Activated B cell treated with CpG ODN at 0.5 μM for 24 hours (primary cell): Measurements from ENCODE around the gene RASSF10. TPM values are rescaled to one million over a fixed set of nuclear protein-coding genes. Genes with fewer than 3 reads are reported as not detected.

Experiments used
- ATAC-seq: fragments of 200-7000 bp; cut with Tn5 transposase; one replicate; pipeline ENCODE4 v1.10.0; 2021; ENCODE audit warnings: low read depth, mild to moderate bottlenecking, moderate library complexity
- CTCF ChIA-PET: fragments of 350-600 bp; sonication (Branson Sonifier 250); formaldehyde crosslinking; loops from one replicate; lab custom pipeline; 2021; ENCODE audit warnings: antibody characterized with exemption; lab: Charles Lee
- POLR2A ChIA-PET: fragments of 350-600 bp; sonication (Branson Sonifier 250); formaldehyde crosslinking; loops from one replicate; lab custom pipeline; 2021; ENCODE audit warnings: antibody characterized with exemption; lab: Charles Lee
- DNase-seq: peaks from one replicate; pipeline ENCODE4 v3.0.0; 2022
- H3K27ac Mint-ChIP-seq: one replicate; pipeline ENCODE4 v1.8.0; 2020; ENCODE audit warnings: mixed read lengths
- H3K27me3 Mint-ChIP-seq: one replicate; pipeline ENCODE4 v1.8.0; 2021; ENCODE audit warnings: mixed read lengths
- H3K36me3 Mint-ChIP-seq: one replicate; pipeline ENCODE4 v1.8.0; 2021; ENCODE audit warnings: low read depth, mixed read lengths
- H3K4me1 Mint-ChIP-seq: one replicate; pipeline ENCODE4 v1.8.0; 2021; ENCODE audit warnings: mixed read lengths
- H3K4me3 Mint-ChIP-seq: one replicate; pipeline ENCODE4 v1.8.0; 2020; ENCODE audit warnings: mild to moderate bottlenecking, mixed read lengths
- H3K9me3 Mint-ChIP-seq: one replicate; pipeline ENCODE4 v1.8.0; 2020; ENCODE audit warnings: mixed read lengths
- intact Hi-C: fragments of 100-400 bp; cut with micrococcal nuclease; formaldehyde crosslinking; loops from one replicate; pipeline ENCODE4 v1.15.1; 2024
- total RNA-seq: library from RNA; stranded (reverse); gene quantifications from 2 replicates; pipeline ENCODE4 v1.2.3, GENCODE V29; 2022
- TF ChIP-seq, protein P1 (sequence below): fragments of 200-600 bp; IDR thresholded peaks from one replicate; pipeline ENCODE4 v1.8.0; 2022; ENCODE audit warnings: antibody characterized with exemption, mild to moderate bottlenecking

RASSF10 gene
- total RNA-seq, 1 donor from 2014 or later, result not detected

DNA sequence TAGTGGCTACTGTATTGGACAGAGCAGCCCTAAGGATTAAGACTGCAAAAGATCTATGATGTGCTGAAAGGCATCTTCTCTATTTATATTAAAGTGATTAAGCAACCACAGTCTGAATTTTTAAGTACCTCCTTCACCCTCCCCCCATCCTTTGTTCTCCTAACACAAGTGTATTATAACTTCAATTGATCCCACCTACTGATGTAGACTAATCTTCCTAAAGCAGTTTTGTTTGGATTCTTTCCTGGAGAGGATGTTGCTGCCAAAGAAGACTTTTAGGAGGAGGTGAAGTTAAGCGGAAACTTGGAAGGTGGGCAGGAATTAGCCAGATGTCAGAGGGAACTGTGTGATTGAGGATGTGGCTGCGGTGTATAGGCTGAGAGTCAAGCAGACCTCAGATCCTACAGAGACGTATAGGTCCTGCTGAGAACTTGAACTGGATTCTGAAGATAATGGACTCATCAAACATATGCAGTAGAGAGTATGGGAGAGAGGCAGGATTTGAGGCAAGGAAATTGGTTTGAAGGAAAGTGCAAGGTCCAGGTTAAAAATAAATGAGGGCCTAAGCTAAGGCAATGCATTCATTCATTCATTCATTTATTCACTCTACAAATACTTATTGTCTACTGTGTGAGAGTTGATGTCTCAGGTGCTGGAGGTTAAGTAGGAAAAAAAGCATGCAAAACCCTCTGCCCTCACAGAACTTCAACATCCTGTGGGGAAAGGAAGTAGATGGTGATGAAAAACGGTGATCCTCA lies 5.2 kb upstream of the RASSF10 start:
- H3K27ac Mint-ChIP-seq, result no peak overlapping the region
- H3K27me3 Mint-ChIP-seq, result peaks cover 24% of the 10 kb centered on the region
- no peak overlapping the region for H3K4me3 Mint-ChIP-seq
- ChIA-PET CTCF (no interaction called here), POLR2A (no interaction called here)
- TF ChIP-seq, protein P1, sequence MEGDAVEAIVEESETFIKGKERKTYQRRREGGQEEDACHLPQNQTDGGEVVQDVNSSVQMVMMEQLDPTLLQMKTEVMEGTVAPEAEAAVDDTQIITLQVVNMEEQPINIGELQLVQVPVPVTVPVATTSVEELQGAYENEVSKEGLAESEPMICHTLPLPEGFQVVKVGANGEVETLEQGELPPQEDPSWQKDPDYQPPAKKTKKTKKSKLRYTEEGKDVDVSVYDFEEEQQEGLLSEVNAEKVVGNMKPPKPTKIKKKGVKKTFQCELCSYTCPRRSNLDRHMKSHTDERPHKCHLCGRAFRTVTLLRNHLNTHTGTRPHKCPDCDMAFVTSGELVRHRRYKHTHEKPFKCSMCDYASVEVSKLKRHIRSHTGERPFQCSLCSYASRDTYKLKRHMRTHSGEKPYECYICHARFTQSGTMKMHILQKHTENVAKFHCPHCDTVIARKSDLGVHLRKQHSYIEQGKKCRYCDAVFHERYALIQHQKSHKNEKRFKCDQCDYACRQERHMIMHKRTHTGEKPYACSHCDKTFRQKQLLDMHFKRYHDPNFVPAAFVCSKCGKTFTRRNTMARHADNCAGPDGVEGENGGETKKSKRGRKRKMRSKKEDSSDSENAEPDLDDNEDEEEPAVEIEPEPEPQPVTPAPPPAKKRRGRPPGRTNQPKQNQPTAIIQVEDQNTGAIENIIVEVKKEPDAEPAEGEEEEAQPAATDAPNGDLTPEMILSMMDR, result no peak
- H3K4me1 Mint-ChIP-seq, result peaks cover 3% of the 10 kb centered on the region
- H3K9me3 Mint-ChIP-seq, result no peaks in the 10 kb centered on the region
- no peaks in the 10 kb centered on the region for H3K36me3 Mint-ChIP-seq
- no peak for ATAC-seq
- intact Hi-C loops, result no loop called here
- no peak for DNase-seq

DNA sequence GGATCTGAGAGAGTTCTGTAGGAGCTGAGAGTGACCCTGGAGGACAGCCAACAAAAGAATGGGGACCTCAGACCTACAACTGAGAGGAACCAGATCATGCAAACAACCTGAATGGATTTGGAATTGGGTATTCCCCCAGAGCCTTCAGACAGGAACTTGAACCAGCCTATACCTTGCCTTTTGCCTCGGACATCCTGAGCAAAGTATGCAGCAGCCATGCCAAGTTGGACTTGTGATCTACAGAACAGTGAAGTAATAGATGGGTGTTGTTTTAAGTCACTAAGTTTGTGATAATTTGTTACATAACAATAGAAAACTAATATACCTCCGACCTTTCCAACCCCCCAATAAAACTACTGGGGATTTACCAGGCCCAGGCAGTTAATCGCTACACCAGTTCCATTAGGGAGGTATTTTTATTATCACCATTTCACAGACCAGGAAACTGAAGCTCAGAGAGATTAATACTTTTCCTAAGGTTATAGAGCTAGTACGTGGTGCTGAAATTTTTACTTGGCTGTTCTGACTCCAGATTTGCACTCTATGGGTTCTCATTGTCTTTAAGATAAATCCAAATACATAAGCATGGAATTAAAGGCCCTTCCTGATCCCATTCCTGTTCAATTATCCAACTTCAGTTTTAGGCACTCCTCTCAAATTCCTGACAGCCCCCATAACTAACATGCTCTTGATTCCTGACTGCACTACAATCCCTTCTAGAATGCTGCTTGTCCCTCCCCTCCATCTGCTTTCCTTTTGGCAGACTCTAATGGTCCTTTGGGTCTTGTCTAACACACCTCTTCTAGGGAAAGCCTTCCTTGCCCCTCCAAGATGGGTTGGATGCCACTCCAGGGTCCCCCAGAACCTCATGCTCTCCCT lies 1.7 kb upstream of the RASSF10 start:
- H3K36me3 Mint-ChIP-seq, result no peaks in the 10 kb centered on the region
- ATAC-seq (no peak), DNase-seq (no peak)
- H3K4me1 Mint-ChIP-seq, result peaks cover 4% of the 10 kb centered on the region
- intact Hi-C loops, result no loop called here
- CTCF ChIA-PET, result no interaction called here
- peaks cover 33% of the 10 kb centered on the region for H3K27me3 Mint-ChIP-seq
- no peak overlapping the region for H3K27ac Mint-ChIP-seq
- TF ChIP-seq, protein P1, result no peak
- H3K9me3 Mint-ChIP-seq, result no peaks in the 10 kb centered on the region
- no peak overlapping the region for H3K4me3 Mint-ChIP-seq
- POLR2A ChIA-PET, result no interaction called here

DNA sequence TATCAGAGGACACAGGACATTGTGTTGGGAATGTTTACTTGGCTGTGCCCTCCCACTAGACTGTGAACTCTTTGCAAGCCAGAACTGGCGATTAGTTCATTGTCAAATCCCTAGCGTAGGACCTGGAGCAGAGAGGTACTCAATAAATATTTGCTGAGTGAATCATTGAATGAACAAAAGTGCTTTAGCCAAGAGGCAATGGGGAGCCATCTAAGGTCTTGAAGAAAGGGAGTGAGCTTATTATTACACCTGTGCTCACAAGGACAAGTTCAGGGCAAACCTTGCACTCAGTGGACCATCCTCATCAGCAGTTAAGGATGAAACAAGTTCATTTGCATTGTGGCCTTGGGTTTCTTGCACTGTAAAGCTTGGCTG lies 1.1 kb upstream of the RASSF10 start:
- DNase-seq (no peak), ATAC-seq (no peak)
- Mint-ChIP-seq H3K4me1 (peaks cover 4% of the 10 kb centered on the region), H3K27me3 (peaks cover 37% of the 10 kb centered on the region), H3K4me3 (no peak overlapping the region), H3K36me3 (no peaks in the 10 kb centered on the region), H3K9me3 (no peaks in the 10 kb centered on the region), H3K27ac (no peak overlapping the region)
- intact Hi-C loops, result no loop called here
- POLR2A ChIA-PET, result no interaction called here
- TF ChIP-seq, protein P1, result no peak
- CTCF ChIA-PET, result no interaction called here

GRCh38 chr11:13009476-13009920 lies 382 bp downstream of the RASSF10 start:
- TF ChIP-seq, protein P1, result no peak
- peaks cover 36% of the 10 kb centered on the region for H3K27me3 Mint-ChIP-seq
- ChIA-PET CTCF (no interaction called here), POLR2A (no interaction called here)
- H3K4me3 Mint-ChIP-seq, result no peak overlapping the region
- intact Hi-C loops, result no loop called here
- DNase-seq (no peak), ATAC-seq (no peak)
- no peaks in the 10 kb centered on the region for H3K36me3 Mint-ChIP-seq
- no peak overlapping the region for H3K27ac Mint-ChIP-seq
- H3K4me1 Mint-ChIP-seq, result peaks cover 4% of the 10 kb centered on the region
- H3K9me3 Mint-ChIP-seq, result no peaks in the 10 kb centered on the region
